Suprapubic skin (tissue), 4 donors: ENCODE data around the gene CREB5. TPM values are rescaled to one million over a fixed set of nuclear protein-coding genes. Genes with fewer than 3 reads are reported as not detected.

Experiments used
- DNase-seq, 2 donors: peaks; one replicate each; pipeline ENCODE4 v3.0.0-alpha.2; 2019; ENCODE audit warnings: low spot score in 2 of 2
- H3K27ac ChIP-seq: fragments of 200-600 bp; sonication (generic); one replicate; pipeline ENCODE4 v1.5.1; 2019
- H3K27me3 ChIP-seq: fragments of 200-600 bp; sonication (generic); one replicate; pipeline ENCODE4 v1.5.1; 2019
- H3K36me3 ChIP-seq: fragments of 200-600 bp; sonication (generic); one replicate; pipeline ENCODE4 v1.5.1; 2019
- H3K4me1 ChIP-seq: fragments of 200-600 bp; sonication (generic); one replicate; pipeline ENCODE4 v1.5.1; 2019
- H3K4me3 ChIP-seq: fragments of 200-600 bp; sonication (generic); one replicate; pipeline ENCODE4 v1.5.1; 2019; ENCODE audit warnings: mild to moderate bottlenecking
- H3K9me3 ChIP-seq: fragments of 200-600 bp; sonication (generic); one replicate; pipeline ENCODE4 v1.5.1; 2019
- CTCF ChIP-seq, 2 donors: fragments of 200-600 bp in 1 of 2; fragments of 450-650 bp in 1 of 2; sonication (generic) in 1 of 2; IDR thresholded peaks; one replicate each; pipeline ENCODE4 v1.5.1; 2016 to 2019; ENCODE audit warnings: antibody characterized with exemption in 2 of 2, mild to moderate bottlenecking in 1 of 2, moderate library complexity in 1 of 2
- EP300 ChIP-seq: sonication (generic); formaldehyde crosslinking; IDR thresholded peaks from one replicate; pipeline ENCODE4 v1.6.1; 2017; ENCODE audit warnings: antibody characterized with exemption
- POLR2A ChIP-seq, 2 donors: fragments of 450-650 bp; IDR thresholded peaks; one replicate each; pipeline ENCODE4 v1.6.1; 2017; ENCODE audit warnings: antibody characterized with exemption in 2 of 2, mild to moderate bottlenecking in 2 of 2, moderate library complexity in 2 of 2
- POLR2AphosphoS5 ChIP-seq, 3 donors: sonication (generic); formaldehyde crosslinking; IDR thresholded peaks; one replicate each; pipeline ENCODE4 v1.6.1; 2017; ENCODE audit warnings: antibody characterized with exemption in 3 of 3
- WGBS: methylation state at CpG from one replicate; pipeline ENCODE4 v1.1.5; 2018; 5-methylcytosine and 5-hydroxymethylcytosine counted together
- total RNA-seq, 4 donors: library from RNA; depleted of rRNA; stranded (reverse); fragments of >200 nt; gene quantifications; one replicate each; pipeline ENCODE4 v1.1.0, GENCODE V29; 2016

Gene CREB5
- total RNA-seq, 4 donors from 2014 or later: 6.2 to 12.1 (median 10.0) TPM

GRCh38 chr7:28483112-28483511 is 70.8 kb downstream of the CREB5 start:
- DNase-seq: no peak
- Histone ChIP-seq H3K36me3 (no peaks in the 10 kb centered on the region), H3K27me3 (no peaks in the 10 kb centered on the region), H3K4me3 (no peak overlapping the region), H3K9me3 (no peaks in the 10 kb centered on the region), H3K27ac (no peak overlapping the region), H3K4me1 (no peaks in the 10 kb centered on the region)
- 67% methylated on average over 4 of the region's 4 CpGs for WGBS
- TF ChIP-seq POLR2A (IDR thresholded peaks at IDR 0.05) (no peak), CTCF (IDR thresholded peaks at IDR 0.05) (no peak), EP300 (no peak), POLR2AphosphoS5 (IDR thresholded peaks at IDR 0.05) (no peak)

- Histone ChIP-seq H3K27me3 (no peaks in the 10 kb centered on the region), H3K36me3 (no peaks in the 10 kb centered on the region), H3K9me3 (no peaks in the 10 kb centered on the region), H3K4me1 (peaks cover 2% of the 10 kb centered on the region), H3K27ac (no peak overlapping the region), H3K4me3 (no peak overlapping the region)
- DNase-seq: no peak
- TF ChIP-seq POLR2A (IDR thresholded peaks at IDR 0.05): no peak
- no peak for TF ChIP-seq POLR2AphosphoS5 (IDR thresholded peaks at IDR 0.05)
- no peak for TF ChIP-seq CTCF (IDR thresholded peaks at IDR 0.05)
- no peak for TF ChIP-seq EP300
- WGBS: 49% methylated on average over 2 of the region's 2 CpGs
Observed at GRCh38 chr7:28483908-28484605, 71.7 kb downstream of the CREB5 start.

DNA sequence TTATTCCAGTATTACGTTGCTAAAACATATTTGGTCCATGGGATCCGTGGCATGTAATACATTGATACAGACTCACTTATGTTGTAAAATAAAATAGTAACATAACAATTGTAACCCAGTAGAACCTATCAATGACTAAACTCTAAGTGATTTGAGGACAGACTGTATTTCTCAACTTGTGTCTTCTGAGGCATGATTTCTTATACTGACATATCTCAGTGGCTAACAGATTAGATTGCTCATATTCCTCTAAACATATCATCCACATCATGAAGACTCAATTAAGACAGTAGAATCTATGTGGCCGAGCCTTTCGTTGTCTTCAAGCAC is 72.3 kb downstream of the CREB5 start:
- no peaks in the 10 kb centered on the region for H3K9me3 ChIP-seq
- no peak overlapping the region for H3K27ac ChIP-seq
- DNase-seq: no peak
- H3K4me1 ChIP-seq: peaks cover 2% of the 10 kb centered on the region
- no peaks in the 10 kb centered on the region for H3K27me3 ChIP-seq
- no peak overlapping the region for H3K4me3 ChIP-seq
- WGBS: 91% methylated on average over 4 of the region's 4 CpGs
- no peaks in the 10 kb centered on the region for H3K36me3 ChIP-seq
- TF ChIP-seq EP300: no peak
- TF ChIP-seq CTCF (IDR thresholded peaks at IDR 0.05): no peak
- no peak for TF ChIP-seq POLR2AphosphoS5 (IDR thresholded peaks at IDR 0.05)

GRCh38 chr7:28487487-28487886 is 75.2 kb downstream of the CREB5 start:
- Histone ChIP-seq H3K27ac (no peak overlapping the region), H3K9me3 (no peaks in the 10 kb centered on the region), H3K27me3 (no peaks in the 10 kb centered on the region), H3K4me3 (no peak overlapping the region), H3K36me3 (no peaks in the 10 kb centered on the region), H3K4me1 (peaks cover 2% of the 10 kb centered on the region)
- WGBS: over 99% methylated on average over 4 of the region's 4 CpGs
- no peak for DNase-seq
- TF ChIP-seq POLR2A (IDR thresholded peaks at IDR 0.05): no peak
- no peak for TF ChIP-seq EP300
- TF ChIP-seq CTCF (IDR thresholded peaks at IDR 0.05): no peak
- TF ChIP-seq POLR2AphosphoS5 (IDR thresholded peaks at IDR 0.05): no peak

DNA sequence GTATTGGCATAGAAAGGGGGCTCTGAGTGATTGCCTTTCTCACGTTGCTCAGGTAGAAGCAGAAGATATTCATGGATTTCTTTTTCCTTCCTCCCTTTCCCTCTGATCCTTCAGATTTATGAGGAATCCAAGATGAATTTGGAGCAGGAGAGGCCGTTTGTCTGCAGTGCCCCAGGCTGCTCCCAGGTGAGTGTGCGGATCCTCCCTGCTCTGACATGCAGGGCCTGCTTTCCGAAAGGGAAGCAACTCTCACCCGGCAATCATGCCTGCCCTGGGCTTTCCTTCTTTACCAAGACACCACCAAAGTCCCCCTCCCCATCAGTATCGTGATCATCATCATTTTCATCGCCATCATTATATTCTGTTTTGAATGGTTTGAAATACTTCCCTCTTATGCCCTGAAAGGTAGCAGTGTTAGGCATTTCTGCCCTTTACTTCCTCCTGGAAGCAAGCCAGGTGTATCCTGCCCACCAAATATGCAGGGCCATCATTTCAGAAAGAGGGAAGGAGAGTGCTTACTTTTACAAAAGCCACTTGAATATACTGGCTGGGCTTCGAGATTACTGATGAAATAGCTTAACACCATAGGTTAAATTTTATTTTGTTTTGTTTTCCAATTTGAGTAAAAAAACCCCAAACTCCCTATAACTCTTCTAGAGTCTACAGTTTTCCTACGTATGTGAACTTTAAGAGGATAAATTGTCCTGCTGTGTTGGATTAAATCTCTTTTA is 75.9 kb downstream of the CREB5 start:
- H3K4me3 ChIP-seq: no peak overlapping the region
- WGBS: 45% methylated on average over 9 of the region's 9 CpGs
- H3K36me3 ChIP-seq: no peaks in the 10 kb centered on the region
- H3K4me1 ChIP-seq: peaks cover 2% of the 10 kb centered on the region
- no peaks in the 10 kb centered on the region for H3K9me3 ChIP-seq
- DNase-seq: no peak
- TF ChIP-seq POLR2A (IDR thresholded peaks at IDR 0.05) (no peak), POLR2AphosphoS5 (IDR thresholded peaks at IDR 0.05) (no peak), EP300 (no peak), CTCF (IDR thresholded peaks at IDR 0.05) (no peak)
- H3K27ac ChIP-seq: no peak overlapping the region
- H3K27me3 ChIP-seq: no peaks in the 10 kb centered on the region
